Right lobe of liver (tissue), 4 donors: ENCODE data around the gene EDN1.

Experiments used
- CTCF ChIP-seq, 4 donors: fragments of 200-600 bp in 3 of 4; fragments of 450-650 bp in 1 of 4; IDR thresholded peaks; one replicate each; pipeline versions ENCODE4 v1.5.1 to v1.8.0; 2016 to 2022; ENCODE audit warnings: antibody characterized with exemption in 4 of 4, mild to moderate bottlenecking in 2 of 4
- POLR2A ChIP-seq: fragments of 450-650 bp; IDR thresholded peaks from one replicate; pipeline ENCODE4 v1.6.1; 2017; ENCODE audit warnings: antibody characterized with exemption, mild to moderate bottlenecking
- donor health status: DM: no; HTN: no; CAD: no.
- donor health status: DM: no; HTN: no; CAD: no.
- donor health status: DM: no; HTN: yes; CAD: no.

- TF ChIP-seq CTCF (IDR thresholded peaks at IDR 0.05), result no peak
- TF ChIP-seq POLR2A, result no peak
Observed at GRCh38 chr6:12324748-12325147, 34.6 kb downstream of the EDN1 start.
